Neuron (in vitro differentiated cells): ENCODE measurements around the gene MRPS11.
"Not testable (repeated sequence)": the region's sequence is repeated elsewhere in the genome, so short reads cannot be mapped to it uniquely, and the experiment has no call there.

Experiments
- H2AFZ ChIP-seq: one replicate; pipeline ENCODE4 v1.6.1; 2013; ENCODE audit warnings: low read depth, mild to moderate bottlenecking, inconsistent platforms, low read length, moderate library complexity
- H3K27me3 ChIP-seq: one replicate; pipeline ENCODE4 v1.6.1; 2013; ENCODE audit warnings: low read length; ENCODE audit not compliant: insufficient read depth
- H3K36me3 ChIP-seq: one replicate; pipeline ENCODE4 v1.6.1; 2013; ENCODE audit warnings: low read length; ENCODE audit not compliant: insufficient read depth
- H3K4me1 ChIP-seq: one replicate; pipeline ENCODE4 v1.6.1; 2013; ENCODE audit warnings: low read length; ENCODE audit not compliant: insufficient read depth
- H3K4me3 ChIP-seq: 2 replicates; pipeline ENCODE4 v1.5.1; 2013; ENCODE audit warnings: mild to moderate bottlenecking, low read length, moderate library complexity
- H3K9me3 ChIP-seq: one replicate; pipeline ENCODE4 v1.6.1; 2013; ENCODE audit warnings: low read length

Gene MRPS11

DNA sequence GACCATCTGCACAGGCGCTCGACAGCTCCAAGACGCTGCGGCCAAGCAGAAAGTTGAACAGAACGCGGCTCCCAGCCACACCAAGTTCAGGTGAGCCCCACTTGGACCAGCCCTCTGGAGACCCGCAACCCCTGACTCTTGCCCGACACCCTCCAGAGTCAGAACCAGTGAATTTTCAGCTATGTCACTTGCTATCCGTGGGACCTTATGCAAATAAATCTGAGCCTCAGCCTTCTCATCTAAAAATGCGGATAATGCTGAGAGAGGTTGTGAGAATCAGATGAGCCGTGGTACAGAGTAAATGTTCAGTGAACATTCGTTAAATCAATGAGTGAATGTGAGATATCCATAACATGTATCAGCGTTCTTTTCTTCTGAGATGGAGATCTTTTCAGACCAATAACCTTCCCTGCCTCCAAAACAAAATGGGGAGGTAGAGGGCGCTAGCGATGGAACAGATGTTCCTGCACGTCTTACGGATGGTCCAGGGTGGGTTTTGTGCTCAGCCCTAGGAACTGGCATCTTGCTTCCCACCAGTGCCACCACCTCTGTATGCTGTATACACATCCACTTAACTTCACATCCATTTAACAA, 524 bp downstream of the MRPS11 start:
- Histone ChIP-seq H3K4me3 (peak overlapping the region; percentile 94), H3K36me3 (peaks cover 28% of the 10 kb centered on the region), H3K4me1 (peaks cover 22% of the 10 kb centered on the region), H2AFZ (peak overlapping the region; percentile 44), H3K27me3 (no peaks in the 10 kb centered on the region), H3K9me3 (no peaks in the 10 kb centered on the region)

DNA sequence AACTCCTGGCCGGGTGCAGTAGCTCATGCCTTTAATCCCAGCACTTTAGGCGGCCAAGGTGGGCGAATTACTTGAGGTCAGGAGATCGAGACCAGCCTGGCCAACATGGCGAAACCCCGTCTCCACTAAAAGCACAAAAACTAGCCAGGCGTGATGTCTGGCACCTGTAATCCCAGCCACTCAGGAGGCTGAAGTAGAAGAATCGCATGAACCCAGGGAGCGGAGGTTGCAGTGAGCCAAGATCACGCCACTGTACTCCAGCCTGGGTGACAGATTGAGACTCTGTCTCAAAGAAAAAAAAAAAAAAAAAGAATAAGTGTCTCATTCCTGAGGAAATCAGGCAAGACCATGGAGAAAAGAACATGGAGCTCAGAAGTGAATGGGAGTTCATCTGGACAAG, 1.2 kb downstream of the MRPS11 start:
- peaks cover 27% of the 10 kb centered on the region for H3K36me3 ChIP-seq
- peaks cover 22% of the 10 kb centered on the region for H3K4me1 ChIP-seq
- H3K4me3 ChIP-seq: peak overlapping the region; percentile 94
- not testable (repeated sequence) for H3K9me3 ChIP-seq, H3K27me3 ChIP-seq, H2AFZ ChIP-seq

DNA sequence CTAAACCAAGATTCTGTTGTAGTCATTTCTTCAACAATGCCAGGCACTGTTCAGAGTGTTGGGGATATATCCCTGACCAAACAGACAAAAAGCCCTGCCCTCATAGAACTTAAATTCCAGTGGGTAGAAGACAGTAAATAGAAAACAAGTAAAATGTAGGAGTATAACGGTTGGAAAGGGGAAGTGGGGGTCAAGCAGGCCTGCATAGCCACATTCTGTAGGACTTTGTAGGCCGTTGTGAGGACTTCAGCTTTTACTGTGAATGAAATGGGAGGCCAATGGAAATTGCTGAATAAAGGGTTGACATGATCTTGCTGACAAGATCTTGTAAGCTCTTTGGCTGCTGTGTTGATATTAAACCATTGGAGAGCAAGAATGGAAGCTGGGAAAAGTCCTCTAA, 1.8 kb downstream of the MRPS11 start:
- H3K4me1 ChIP-seq: peaks cover 22% of the 10 kb centered on the region
- no peaks in the 10 kb centered on the region for H3K27me3 ChIP-seq
- H3K36me3 ChIP-seq: peaks cover 21% of the 10 kb centered on the region
- H3K4me3 ChIP-seq: no peak overlapping the region
- no peak overlapping the region for H2AFZ ChIP-seq
- H3K9me3 ChIP-seq: no peaks in the 10 kb centered on the region

DNA sequence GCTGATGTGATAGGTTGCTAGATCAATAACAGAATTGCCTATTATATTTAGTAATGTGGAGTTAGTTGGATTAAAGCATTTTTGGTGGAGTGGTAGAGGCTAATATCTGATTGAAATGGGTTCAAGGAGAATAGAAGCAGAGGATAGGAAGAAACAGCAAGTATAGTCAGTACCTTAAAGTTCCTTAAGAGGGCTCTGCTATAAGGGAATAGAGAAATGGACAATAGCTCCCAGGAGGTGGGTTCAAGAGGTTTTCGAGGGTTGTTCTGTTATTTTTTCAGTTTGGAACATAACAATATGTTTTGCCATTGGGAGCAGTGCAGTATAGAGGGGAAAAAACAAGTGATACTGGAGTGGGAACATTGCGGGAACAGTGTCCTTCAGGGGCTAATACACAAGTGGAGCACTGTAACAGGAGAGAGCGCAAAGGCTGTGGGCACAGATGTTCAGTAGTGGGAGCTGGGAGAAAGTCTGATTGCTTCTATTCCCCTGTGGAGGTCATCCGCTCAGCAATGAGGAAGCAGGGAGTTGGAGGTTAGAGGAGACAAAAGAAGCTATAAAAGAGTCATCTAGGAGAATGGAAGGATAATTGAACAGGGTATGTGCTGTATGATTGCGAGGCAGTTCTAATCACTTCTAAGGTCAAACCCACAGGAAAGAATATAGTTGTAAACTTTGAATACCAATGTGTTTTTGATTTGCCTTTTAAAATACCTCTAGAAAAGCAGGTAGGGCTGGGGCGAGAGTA, 3.3 kb downstream of the MRPS11 start:
- H2AFZ ChIP-seq: no peak overlapping the region
- no peaks in the 10 kb centered on the region for H3K27me3 ChIP-seq
- peaks cover 20% of the 10 kb centered on the region for H3K4me1 ChIP-seq
- peaks cover 16% of the 10 kb centered on the region for H3K36me3 ChIP-seq
- H3K9me3 ChIP-seq: no peaks in the 10 kb centered on the region
- no peak overlapping the region for H3K4me3 ChIP-seq

DNA sequence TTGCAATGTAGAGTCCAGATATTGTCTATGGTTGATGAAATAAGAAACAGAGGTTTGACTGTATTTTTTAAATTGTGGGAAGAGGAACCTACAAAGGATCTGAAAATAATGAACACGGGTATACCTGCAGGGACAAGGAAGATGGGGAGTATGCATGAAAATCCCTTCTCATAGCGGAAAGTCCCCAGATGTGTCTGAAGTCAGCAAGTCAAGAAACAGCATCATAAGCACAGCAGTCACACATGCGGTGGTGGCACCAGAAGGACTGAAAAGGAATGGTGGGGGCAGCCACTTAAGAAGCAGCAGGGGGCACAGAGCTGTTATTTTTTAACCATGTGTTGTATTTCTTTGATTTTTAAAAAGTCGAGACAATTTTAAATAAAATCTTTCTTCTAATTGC, 4.7 kb downstream of the MRPS11 start:
- no peaks in the 10 kb centered on the region for H3K9me3 ChIP-seq
- peaks cover 14% of the 10 kb centered on the region for H3K4me1 ChIP-seq
- peaks cover 27% of the 10 kb centered on the region for H3K36me3 ChIP-seq
- H3K27me3 ChIP-seq: no peaks in the 10 kb centered on the region
- H2AFZ ChIP-seq: no peak overlapping the region
- no peak overlapping the region for H3K4me3 ChIP-seq

DNA sequence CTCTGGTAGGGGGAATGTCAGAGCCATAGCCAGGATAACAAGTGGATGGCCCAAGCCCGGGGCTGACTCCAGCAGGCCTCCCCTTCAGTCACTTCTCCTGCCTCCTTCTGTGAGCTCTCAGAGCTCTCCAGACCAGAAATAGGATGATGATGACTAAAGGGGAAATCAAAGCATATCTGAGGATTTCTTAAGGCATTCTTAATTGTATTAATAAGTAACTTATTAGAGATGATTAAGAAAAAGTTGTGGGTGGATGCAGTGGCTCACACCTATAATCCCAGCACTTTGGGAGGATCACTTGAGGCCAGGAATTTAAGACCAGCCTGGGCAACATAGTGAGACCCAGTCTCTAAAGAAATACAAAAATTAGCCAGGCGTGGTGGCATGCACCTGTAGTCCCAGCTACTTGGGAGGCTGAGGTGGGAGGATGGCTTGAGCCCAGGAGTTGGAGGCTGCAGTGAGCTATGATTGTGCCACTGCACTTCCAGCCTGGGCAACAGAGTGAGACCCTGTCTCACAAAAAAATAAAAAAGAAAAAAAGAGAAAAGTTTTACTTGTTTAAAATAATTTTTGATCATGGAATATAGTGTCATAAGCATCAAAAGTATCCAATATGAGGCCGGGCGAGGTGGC, 6.3 kb downstream of the MRPS11 start:
- not testable (repeated sequence) for H3K4me3 ChIP-seq, H3K9me3 ChIP-seq, H2AFZ ChIP-seq, H3K4me1 ChIP-seq, H3K27me3 ChIP-seq
- H3K36me3 ChIP-seq: peaks cover 40% of the 10 kb centered on the region

DNA sequence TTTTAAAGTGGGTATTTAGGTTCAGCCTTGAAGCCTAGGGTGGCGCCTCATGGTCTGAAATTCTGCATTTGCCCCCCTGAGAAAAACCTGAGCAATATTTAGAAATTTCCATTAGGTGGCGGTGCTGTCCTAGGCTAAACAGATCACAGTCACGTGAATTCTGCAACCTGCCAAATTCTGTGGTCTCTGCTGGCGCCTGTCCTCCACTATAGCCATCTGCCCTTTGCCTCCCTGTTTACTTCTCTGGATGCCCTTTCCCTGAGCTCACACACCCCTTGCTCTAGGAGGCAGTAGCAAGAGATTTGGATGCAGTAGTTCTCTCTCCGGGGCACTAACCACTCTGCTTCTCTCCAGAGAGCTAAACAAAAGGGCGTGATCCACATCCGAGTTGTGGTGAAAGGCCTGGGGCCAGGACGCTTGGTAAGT, 9.1 kb downstream of the MRPS11 start:
- Histone ChIP-seq H3K9me3 (no peaks in the 10 kb centered on the region), H3K27me3 (no peaks in the 10 kb centered on the region), H2AFZ (no peak overlapping the region), H3K4me3 (no peak overlapping the region), H3K36me3 (peaks cover 40% of the 10 kb centered on the region), H3K4me1 (peaks cover 3% of the 10 kb centered on the region)

DNA sequence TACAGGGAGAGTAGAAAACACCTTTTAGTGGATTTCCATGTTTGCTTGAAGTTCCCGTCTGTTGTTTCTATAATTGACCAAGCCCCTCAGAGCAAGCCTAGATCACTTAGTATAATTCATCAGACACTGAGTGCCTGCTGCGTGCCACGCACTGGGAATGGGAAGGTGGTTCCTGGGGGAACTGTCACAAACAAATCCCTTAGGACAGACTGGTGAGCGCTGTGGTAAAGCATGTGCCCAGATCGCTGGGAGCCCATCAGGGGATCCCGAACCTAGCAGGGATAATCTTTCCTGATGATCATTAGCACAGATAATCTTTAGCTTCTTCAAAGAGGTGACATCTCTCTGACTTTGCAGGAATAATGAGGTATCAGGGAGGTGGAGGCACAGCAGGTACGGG, 9.6 kb downstream of the MRPS11 start:
- Histone ChIP-seq H2AFZ (no peak overlapping the region), H3K27me3 (no peaks in the 10 kb centered on the region), H3K4me3 (no peak overlapping the region), H3K4me1 (peaks cover 3% of the 10 kb centered on the region), H3K36me3 (peaks cover 40% of the 10 kb centered on the region), H3K9me3 (no peaks in the 10 kb centered on the region)

DNA sequence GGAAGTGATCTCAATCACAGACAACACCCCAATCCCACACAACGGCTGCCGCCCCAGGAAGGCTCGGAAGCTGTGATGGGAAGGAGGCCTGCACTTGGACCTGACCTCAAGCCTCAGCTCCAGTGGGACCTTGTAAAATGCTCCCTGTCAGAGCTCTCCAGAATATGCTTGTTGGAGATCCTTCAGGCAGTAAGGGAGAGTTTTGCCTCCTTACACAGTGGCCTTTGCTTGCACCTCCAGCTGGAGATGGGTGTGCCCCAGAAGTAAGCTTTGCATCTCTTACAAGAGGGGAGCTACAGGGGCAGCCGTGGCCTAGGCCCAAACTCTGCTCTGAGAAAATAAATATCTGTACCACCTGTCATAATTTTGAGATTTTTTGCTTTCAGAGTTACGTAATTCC, 10.4 kb downstream of the MRPS11 start:
- H3K4me1 ChIP-seq: peaks cover 3% of the 10 kb centered on the region
- peaks cover 35% of the 10 kb centered on the region for H3K36me3 ChIP-seq
- no peak overlapping the region for H2AFZ ChIP-seq
- no peaks in the 10 kb centered on the region for H3K9me3 ChIP-seq
- H3K4me3 ChIP-seq: no peak overlapping the region
- H3K27me3 ChIP-seq: no peaks in the 10 kb centered on the region

DNA sequence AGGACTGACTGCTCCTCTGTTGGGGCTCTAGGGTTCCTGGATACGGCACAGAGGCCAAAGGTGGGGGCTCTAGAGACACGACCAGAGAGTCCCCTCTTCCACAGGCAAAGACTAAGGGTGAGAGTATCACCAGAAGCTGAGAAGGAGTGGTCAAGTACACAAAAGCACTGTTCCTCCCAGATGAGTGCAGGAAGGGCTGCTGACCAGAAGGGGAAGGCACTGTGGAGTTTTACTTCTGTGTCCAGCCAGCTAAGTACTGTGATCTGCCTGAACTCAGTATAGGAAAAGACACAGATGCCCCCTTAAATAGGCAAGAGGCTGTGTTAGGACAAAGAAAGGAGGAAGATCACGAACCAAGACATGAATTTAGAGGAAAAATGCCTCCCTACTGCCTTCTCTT, 11.7 kb downstream of the MRPS11 start:
- peaks cover 28% of the 10 kb centered on the region for H3K36me3 ChIP-seq
- no peaks in the 10 kb centered on the region for H3K27me3 ChIP-seq
- H2AFZ ChIP-seq: no peak overlapping the region
- no peaks in the 10 kb centered on the region for H3K9me3 ChIP-seq
- peaks cover 13% of the 10 kb centered on the region for H3K4me1 ChIP-seq
- no peak overlapping the region for H3K4me3 ChIP-seq

DNA sequence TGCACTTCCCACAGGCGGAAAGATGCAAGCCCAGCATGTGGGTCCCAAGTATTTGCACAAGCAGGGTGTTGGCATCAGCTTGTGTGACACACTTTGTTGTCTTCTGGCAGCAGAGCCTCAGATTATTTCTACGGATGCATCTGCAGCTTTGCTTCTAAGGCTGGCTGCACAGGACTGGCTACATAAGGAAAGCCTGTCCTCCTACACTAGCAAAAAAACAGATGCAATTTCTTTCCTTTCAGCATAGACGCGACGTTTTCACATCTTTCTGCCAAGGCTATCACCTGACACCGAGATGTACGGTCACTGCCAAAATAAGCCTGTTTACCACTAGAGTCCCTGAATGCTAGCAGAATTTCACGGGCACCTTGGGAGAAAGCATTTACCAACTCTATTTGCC, 13.5 kb downstream of the MRPS11 start:
- peaks cover 22% of the 10 kb centered on the region for H3K36me3 ChIP-seq
- no peaks in the 10 kb centered on the region for H3K9me3 ChIP-seq
- H3K27me3 ChIP-seq: no peaks in the 10 kb centered on the region
- no peak overlapping the region for H2AFZ ChIP-seq
- H3K4me3 ChIP-seq: no peak overlapping the region
- peaks cover 31% of the 10 kb centered on the region for H3K4me1 ChIP-seq

DNA sequence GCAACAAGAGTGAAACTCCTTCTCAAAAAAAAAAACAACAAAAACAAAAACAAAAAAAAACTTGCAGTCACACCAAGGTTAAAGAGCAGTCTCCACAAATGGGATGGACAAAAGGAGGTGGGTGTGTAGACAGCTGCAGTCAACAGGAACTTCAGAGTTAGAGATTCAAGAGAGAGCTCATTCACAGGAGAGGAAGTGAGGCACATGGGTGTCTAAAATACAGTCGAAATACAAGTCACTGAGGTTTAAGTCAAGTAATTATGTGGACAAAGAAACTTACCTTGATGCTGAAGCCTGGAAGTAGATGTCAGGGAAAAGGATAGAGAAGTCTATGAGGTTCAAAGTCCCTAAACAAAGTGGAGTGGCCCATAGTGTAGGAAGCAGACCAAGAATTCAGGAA, 14.8 kb downstream of the MRPS11 start:
- no peaks in the 10 kb centered on the region for H3K27me3 ChIP-seq
- no peak overlapping the region for H3K4me3 ChIP-seq
- H3K36me3 ChIP-seq: peaks cover 12% of the 10 kb centered on the region
- no peaks in the 10 kb centered on the region for H3K9me3 ChIP-seq
- H3K4me1 ChIP-seq: peaks cover 28% of the 10 kb centered on the region
- H2AFZ ChIP-seq: no peak overlapping the region

DNA sequence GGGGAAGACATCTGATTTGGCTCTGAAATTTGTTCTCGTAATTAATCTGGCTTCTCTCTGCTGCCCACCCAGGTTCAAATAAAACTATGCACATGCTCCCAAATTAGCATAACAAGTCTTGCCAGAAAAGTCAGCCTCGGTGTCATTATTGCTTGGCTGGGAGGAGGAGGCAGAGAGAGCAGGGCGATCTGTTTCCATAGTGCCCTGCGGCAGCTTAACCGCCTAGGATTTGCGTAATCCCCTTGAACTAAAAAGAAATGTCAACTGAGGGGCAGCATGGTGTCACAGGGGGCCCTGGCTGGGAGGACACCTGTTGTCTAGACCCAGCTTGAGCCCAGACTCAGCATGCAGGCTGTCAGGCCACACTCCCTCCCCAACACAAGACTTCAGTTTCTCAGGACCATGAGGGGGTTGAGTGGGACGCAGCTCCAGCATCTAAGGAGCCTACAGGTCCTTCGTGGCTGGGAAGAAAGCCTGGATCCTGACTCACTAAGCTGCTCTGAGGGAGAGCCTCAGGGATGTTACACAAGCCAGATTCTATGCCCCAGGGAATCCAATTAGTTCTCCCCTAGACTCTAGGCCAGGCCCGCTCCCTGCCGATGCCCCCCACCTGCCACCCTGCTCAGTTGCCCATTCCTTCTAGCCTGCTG, 17.3 kb downstream of the MRPS11 start:
- H3K36me3 ChIP-seq: no peaks in the 10 kb centered on the region
- H3K4me3 ChIP-seq: no peak overlapping the region
- peaks cover 40% of the 10 kb centered on the region for H3K4me1 ChIP-seq
- no peak overlapping the region for H2AFZ ChIP-seq
- H3K9me3 ChIP-seq: no peaks in the 10 kb centered on the region
- H3K27me3 ChIP-seq: no peaks in the 10 kb centered on the region
